ENCODE data around the gene AQP7. TPM values are rescaled to one million over a fixed set of nuclear protein-coding genes. Genes with fewer than 3 reads are reported as not detected.
"Not testable (repeated sequence)": the region's sequence is repeated elsewhere in the genome, so short reads cannot be mapped to it uniquely, and the experiment has no call there.

AQP7 gene
- total RNA-seq, 1 donor from 2014 or later, result not detected

- no peak overlapping the region for H3K4me3 ChIP-seq (ENCODE audit: low read depth, low read length)
- DNase-seq (ENCODE audit: low read depth), result no peak
- peaks cover 3% of the 10 kb centered on the region for H3K27me3 ChIP-seq (ENCODE audit: control insufficient read depth, insufficient read depth, low read length)
- no peaks in the 10 kb centered on the region for H3K36me3 ChIP-seq (ENCODE audit: control insufficient read depth, insufficient read depth, low read length)
- TF ChIP-seq CTCF (IDR thresholded peaks at IDR 0.05; ENCODE audit: insufficient read depth, low read length, poor library complexity, severe bottlenecking), result no peak
These were observed 2.5 kb upstream of the AQP7 start for GRCh38 chr9:33404788-33405362.

DNA sequence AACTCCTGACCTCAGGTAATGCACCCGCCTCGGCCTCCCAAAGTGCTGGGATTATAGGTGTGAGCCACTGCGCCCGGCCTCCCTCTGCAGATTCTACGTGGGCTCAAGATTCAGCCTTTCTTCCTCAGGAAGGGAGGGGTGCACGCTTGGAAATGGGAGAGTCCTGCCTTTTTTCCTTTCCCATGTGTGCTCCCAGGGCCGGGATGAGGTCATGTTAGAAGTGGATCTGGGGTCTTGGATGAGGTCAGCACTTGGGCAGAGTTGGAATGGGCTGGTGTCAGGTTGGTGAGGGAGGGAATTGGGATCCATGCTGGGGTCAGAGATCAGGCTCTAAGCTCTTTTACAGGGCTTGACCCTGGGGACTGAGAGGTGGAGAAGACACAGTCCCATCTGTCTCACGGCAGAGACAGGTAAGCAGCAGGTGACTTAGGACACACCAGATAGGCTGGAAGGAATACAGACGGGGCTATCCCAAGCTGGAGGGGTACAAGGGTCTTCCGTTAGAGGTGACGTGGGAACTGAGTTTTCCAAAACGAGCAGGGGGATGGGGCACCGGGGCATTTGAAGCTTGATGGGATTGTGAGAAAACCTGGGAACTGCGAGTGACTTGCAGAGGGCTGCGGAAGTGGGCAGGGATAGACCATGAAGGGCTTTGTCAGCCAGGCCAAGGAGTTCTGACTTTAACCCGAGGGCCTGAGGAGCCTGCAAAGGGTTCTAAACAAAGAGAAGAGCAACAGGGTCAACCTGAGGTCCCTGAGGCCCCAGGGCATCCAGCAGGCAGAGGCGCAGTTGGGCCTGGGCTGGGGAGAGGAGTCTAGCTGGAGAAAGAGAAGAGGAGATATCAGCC, 1.8 kb upstream of the AQP7 start:
- H3K4me3 ChIP-seq (ENCODE audit: low read depth, low read length), result no peak overlapping the region
- H3K36me3 ChIP-seq (ENCODE audit: control insufficient read depth, insufficient read depth, low read length), result no peaks in the 10 kb centered on the region
- H3K27me3 ChIP-seq (ENCODE audit: control insufficient read depth, insufficient read depth, low read length), result peaks cover 3% of the 10 kb centered on the region
- no peak for TF ChIP-seq CTCF (IDR thresholded peaks at IDR 0.05; ENCODE audit: insufficient read depth, low read length, poor library complexity, severe bottlenecking)
- no peak for DNase-seq (ENCODE audit: low read depth)

GRCh38 chr9:33401809-33402208, 559 bp downstream of the AQP7 start:
- H3K27me3 ChIP-seq (ENCODE audit: control insufficient read depth, insufficient read depth, low read length); H3K4me3 ChIP-seq (ENCODE audit: low read depth, low read length); H3K36me3 ChIP-seq (ENCODE audit: control insufficient read depth, insufficient read depth, low read length); DNase-seq (ENCODE audit: low read depth): not testable (repeated sequence)

DNA sequence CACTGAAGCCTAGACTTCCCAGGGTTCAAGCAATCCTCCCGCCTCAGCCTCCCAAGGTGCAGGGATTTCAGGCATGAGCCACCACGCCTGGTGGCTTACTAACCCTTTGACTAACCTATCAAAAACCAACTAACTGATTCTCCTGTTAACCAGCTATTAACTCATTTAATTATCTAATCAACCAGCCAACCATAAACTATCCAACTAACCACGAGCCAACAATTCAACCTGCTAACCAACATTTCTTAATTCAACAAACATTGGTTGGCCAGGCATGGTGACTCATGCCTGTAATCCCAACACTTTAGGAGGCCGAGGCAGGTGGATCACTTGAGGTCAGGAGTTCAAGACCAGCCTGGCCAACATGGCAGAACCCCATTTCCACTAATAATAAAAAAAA, 3.3 kb downstream of the AQP7 start:
- not testable (repeated sequence) for H3K4me3 ChIP-seq (ENCODE audit: low read depth, low read length); H3K36me3 ChIP-seq (ENCODE audit: control insufficient read depth, insufficient read depth, low read length); DNase-seq (ENCODE audit: low read depth); H3K27me3 ChIP-seq (ENCODE audit: control insufficient read depth, insufficient read depth, low read length)

GRCh38 chr9:33397801-33398200, 4.6 kb downstream of the AQP7 start:
- not testable (repeated sequence) for H3K36me3 ChIP-seq (ENCODE audit: control insufficient read depth, insufficient read depth, low read length); H3K27me3 ChIP-seq (ENCODE audit: control insufficient read depth, insufficient read depth, low read length); H3K4me3 ChIP-seq (ENCODE audit: low read depth, low read length); DNase-seq (ENCODE audit: low read depth)

DNA sequence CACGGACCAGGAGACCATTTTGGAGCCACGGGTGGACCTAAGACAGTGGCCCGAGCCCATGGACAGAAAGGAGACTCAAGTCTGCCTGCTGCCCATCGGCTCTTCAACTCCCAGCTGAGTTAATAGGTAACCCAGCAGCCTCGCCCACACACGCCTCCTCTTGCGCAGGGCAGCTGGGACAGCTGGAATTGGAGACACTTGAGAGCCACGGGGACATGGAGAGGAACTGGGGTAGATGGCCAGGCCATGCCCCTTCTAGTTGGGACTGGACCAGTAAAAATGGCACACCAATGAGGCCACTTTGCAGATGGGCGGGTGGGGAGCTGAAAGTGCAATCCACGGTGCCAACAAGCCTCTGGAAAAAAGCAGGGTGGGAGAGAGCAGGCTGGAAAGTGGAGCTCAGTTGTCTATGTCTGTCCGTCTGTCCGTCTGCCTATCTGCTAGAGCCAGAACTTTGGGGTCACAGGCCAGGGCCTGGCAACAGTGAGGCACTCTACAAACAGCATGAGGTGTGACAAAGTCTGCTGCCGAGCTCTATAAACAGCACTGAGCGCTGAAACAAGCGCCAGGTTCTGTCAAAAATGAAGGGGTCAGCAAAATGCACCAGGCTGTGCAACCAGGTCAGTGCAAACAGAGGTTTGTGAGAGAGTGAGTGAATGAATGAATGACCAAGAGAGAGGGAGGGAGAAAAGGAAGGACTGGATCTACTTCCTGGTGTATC, 7.0 kb downstream of the AQP7 start:
- H3K27me3 ChIP-seq (ENCODE audit: control insufficient read depth, insufficient read depth, low read length); H3K4me3 ChIP-seq (ENCODE audit: low read depth, low read length); H3K36me3 ChIP-seq (ENCODE audit: control insufficient read depth, insufficient read depth, low read length); DNase-seq (ENCODE audit: low read depth): not testable (repeated sequence)

GRCh38 chr9:33393986-33394385, 8.4 kb downstream of the AQP7 start:
- not testable (repeated sequence) for H3K36me3 ChIP-seq (ENCODE audit: control insufficient read depth, insufficient read depth, low read length); H3K27me3 ChIP-seq (ENCODE audit: control insufficient read depth, insufficient read depth, low read length); H3K4me3 ChIP-seq (ENCODE audit: low read depth, low read length); DNase-seq (ENCODE audit: low read depth)

- no peak for DNase-seq (ENCODE audit: low read depth)
- Histone ChIP-seq H3K27me3 (ENCODE audit: control insufficient read depth, insufficient read depth, low read length) (no peaks in the 10 kb centered on the region), H3K4me3 (ENCODE audit: low read depth, low read length) (no peak overlapping the region), H3K36me3 (ENCODE audit: control insufficient read depth, insufficient read depth, low read length) (no peaks in the 10 kb centered on the region)
- TF ChIP-seq CTCF (IDR thresholded peaks at IDR 0.05; ENCODE audit: insufficient read depth, low read length, poor library complexity, severe bottlenecking), result no peak
These were observed 8.8 kb downstream of the AQP7 start for GRCh38 chr9:33393581-33393980.

DNA sequence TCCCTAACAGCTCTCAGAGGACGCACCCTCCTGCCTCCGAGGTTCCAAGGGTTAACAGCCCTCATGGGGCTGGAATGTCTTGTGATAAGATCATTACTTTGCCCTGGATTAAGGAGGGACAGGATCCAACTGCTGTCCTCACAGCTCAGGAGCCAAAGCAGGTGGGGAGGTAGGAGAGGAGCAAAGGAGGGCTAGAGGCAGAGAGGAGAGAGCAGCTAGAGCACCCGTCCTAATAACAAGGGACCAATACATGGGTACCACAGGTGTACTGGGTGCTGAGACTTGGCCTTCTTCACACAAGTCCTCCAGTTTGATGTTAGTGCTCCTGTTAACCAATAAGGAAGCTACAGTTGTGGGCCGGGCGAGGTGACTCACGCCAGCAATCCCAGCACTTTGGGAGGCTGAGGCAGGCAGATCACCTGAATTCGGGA, 9.8 kb downstream of the AQP7 start:
- not testable (repeated sequence) for H3K4me3 ChIP-seq (ENCODE audit: low read depth, low read length); H3K36me3 ChIP-seq (ENCODE audit: control insufficient read depth, insufficient read depth, low read length); H3K27me3 ChIP-seq (ENCODE audit: control insufficient read depth, insufficient read depth, low read length); DNase-seq (ENCODE audit: low read depth)

DNA sequence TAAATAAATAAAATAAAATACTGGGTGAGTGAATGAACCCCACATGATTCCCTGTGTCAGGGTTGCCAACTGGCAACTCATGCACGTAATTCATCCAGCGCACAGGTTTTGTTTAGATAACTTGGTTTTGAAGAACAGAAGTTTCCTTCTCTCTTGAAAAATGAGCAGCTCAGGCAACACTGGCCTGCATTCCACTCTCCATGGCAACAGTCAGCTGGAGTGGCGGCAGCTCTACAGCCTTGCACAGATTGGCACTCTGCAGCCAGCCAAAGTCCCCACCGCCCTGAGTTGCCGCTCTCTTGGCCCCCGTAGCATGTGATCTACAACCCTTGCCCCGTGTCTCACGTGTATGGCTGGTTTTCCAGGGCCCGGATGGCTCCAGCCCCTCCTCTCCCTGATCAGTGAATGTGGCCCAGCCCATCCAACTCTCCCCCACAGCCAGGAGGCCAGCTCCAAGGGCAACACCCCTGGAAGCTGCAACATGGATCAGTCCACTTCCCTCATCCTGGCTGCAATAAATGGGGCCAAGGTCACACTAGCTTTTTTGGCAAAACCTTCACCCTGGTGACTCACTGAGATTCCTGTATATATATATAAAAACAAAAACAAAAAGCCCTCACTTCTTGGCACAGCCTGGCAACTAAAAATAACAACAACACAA, 11.1 kb downstream of the AQP7 start:
- not testable (repeated sequence) for H3K27me3 ChIP-seq (ENCODE audit: control insufficient read depth, insufficient read depth, low read length); H3K36me3 ChIP-seq (ENCODE audit: control insufficient read depth, insufficient read depth, low read length); H3K4me3 ChIP-seq (ENCODE audit: low read depth, low read length)
- DNase-seq (ENCODE audit: low read depth), result peak; percentile 54
